HG02840 (cell line): Measurements from ENCODE around the gene A4GALT.
A peak's percentile ranks its signal among the peaks of the same experiment; 100 is the strongest.
"Not testable (repeated sequence)": the region's sequence is repeated elsewhere in the genome, so short reads cannot be mapped to it uniquely, and the experiment has no call there.

Experiments
- ATAC-seq: cut with Tn5 transposase; IDR thresholded peaks from one replicate; pipeline ENCODE4 v1.9.1; 2021; ENCODE audit warnings: mild to moderate bottlenecking, moderate library complexity, moderate number of reproducible peaks; ENCODE audit not compliant: unreplicated experiment, low FRiP score

The A4GALT gene

GRCh38 chr22:42720263-42721044 lies at the start of gene A4GALT:
A4GALT (minus strand) TSS chr22:42720870; CDS start chr22:42693951, 26,919 bp downstream.
- ATAC-seq = no peak

DNA sequence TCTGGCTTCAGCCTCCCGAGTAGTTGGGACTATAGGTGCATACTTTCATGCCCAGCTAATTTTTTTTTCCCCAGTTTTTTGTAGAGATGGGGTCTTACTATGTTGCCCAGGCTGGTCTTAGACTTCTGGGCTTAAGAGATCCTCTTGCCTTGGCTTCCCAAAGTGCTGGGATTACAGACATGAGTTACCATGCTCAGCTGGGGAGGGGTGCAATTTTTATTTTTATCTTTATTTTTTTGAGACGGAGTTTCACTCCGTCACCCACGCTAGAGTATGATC lies 49.7 kb upstream of the A4GALT start:
- ATAC-seq = no peak

DNA sequence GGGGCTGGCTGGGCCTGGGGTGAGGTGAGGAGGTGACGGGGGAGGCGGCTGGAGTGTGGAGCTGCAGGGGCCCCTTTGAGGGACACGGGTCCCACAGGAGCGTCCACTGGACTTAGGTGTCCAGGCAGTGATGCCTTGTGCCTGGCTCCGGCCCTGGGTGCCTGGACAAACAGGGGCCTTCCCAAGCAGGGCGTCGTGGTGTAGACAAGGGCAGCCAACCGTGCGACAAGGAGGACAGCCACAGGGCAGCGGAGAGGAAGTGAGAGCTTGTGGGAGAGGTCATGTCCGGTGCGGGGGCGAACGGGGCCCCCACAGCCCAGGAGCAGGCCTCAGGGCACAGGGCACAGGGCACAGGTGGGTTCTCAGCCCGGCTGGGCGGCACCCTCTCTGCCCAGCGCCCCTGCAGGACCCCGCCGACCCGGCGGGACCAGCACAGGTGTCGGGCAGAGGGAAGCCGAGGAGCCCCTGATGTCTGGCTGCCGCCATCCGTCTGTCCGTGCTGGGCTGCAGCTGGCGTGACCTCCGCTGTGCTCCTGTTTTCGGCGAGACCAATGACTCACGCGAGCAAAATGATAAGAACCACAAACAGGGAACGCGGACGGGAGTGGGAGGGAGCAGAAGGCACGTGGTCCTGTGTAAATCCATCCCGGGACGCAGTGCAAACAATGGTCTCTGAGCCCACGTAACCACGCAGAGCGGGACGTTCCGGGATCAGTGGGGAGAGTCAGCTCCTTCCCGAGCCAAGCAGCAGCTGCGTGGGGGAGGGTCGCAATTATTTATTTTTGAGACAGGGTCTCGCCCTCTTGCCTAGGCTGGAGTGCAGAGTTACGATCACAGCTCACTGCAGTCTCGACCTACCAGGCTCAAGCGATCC lies 49.1 kb upstream of the A4GALT start:
- peak; percentile 71 for ATAC-seq

- no peak for ATAC-seq
Measured at GRCh38 chr22:42769238-42769573, 48.5 kb upstream of the A4GALT start.

GRCh38 chr22:42768385-42769035 lies 47.8 kb upstream of the A4GALT start:
- ATAC-seq = no peak

DNA sequence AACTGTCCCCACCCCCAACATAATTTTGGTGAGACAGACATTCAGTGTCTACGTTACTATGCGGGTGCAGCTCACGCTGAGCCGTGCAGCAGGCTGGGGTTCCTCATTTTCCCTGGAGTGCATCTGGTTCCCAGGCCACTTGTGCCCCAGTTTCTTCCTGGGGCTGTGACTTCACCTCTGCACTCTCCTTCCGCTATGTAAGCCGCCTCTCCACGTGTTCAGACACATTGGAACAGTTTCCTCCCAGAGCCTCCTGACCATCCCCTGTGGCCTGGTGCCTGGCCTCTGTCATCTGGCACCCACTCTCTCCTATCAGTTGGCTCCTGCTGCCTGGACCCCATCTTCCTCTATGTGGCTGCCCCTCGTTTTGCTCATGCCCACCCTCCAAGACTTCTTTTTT lies 46.2 kb upstream of the A4GALT start:
- no peak for ATAC-seq

DNA sequence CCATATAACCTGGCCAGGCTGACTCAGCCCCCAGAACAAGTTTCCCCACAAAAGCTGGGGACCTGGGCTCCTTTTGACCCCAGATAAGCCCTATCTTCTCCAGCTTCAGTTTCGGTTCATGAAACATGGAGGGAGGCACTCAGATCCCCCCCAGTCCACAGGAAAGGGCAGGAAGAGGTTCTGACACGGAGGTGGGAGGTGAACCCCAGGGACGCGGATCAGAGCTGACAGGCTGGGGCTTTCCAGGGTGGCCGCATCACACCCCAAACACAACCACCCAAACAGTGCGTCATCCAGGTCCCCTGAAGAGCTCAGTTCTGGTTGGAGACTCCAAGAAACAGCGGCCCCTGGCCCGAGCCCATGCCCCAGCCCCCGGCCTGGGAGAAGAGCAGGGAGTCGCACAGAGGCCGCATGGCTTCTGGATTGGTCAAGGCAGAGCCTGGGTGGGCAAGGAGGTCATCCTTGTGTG lies 44.3 kb upstream of the A4GALT start:
- ATAC-seq = no peak

GRCh38 chr22:42763965-42764480 lies 43.4 kb upstream of the A4GALT start:
- ATAC-seq = no peak

DNA sequence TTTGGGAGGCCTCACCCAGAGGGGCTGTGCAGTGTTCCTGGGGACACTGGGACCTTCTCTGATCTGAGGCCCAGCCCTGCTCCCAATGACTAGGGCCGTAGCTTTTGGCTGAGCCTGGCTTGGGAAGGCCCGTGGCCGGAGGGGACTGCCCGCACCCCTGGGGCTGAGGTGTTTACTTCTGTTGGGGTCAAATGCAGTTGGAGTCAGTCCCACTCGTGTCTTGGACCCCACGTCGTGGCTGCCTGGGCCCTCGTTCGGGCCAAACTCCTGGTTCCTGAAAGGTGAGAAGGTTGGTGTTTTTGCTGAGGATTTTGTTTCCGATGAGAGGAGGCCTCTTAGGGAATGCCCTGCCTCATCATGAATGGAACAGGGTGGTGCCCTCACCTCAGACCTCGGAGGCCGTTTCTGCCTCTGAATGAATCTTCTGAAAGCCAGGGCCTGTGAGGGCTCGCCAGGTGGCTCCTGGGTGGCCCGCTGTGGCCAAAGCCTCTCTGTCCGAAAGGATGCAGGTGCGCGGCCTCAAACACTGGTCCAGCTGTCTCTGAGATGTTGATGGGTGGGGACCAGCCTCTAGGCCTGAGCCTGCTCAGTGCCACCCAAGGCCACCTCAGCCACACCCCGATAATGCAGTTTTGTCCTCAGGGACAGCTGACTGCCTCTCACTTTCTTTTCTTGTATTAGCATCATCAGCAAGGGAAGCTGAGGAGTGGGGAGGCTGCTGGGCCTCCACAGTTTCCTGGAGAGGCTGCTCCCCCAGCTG lies 40.3 kb upstream of the A4GALT start:
- no peak for ATAC-seq

DNA sequence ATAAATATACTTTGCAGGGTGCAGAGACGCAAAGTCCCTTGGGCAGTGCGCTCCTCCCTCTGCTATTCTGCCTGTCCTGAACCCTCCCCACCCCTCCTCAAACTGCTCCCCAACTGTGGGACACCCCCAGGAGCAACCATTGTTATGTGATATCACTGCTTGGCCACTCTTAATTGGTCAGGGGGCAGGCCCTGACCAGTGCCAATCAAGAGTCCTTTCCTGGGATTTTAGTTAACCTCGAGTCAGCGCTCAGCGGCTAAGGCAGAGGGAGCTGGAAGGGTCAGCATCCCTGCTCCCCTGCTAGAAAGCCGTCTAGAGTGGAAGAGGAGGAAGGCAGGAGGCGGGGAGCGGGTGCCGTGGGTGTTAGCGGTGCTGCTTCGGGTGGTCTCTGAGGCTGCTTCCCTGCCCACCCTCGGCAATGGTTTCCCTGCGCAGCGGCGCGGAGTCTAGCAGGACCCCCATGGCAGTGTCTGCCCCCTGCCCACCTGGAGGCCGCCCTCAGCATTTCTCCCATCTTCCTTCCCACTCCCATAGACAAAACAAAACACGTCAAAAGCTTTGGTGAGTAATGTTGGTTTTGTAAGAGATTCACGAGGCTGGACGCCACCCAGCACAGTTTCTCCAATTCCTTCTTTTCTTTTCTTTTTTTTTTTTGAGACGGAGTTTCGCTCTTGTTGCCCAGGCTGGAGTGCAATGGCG lies 38.4 kb upstream of the A4GALT start:
- no peak for ATAC-seq

DNA sequence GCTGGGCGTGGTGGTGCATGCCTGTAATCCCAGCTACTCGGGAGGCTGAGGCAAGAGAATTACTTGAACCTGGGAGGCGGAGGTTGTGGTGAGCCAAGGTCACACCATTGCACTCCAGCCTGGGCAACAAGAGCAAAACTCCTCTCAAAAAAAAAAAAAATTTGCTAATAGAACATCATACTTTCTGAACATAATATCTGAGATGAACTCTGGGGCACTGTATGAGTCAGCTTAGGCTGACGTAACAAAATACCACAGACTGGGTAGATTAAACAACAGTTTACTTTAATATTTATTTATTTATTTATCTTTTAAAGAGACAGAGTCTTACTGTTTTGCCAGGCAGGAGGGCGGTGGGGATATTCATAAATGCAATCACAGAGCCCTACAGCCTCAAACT lies 34.9 kb upstream of the A4GALT start:
- ATAC-seq = not testable (repeated sequence)

DNA sequence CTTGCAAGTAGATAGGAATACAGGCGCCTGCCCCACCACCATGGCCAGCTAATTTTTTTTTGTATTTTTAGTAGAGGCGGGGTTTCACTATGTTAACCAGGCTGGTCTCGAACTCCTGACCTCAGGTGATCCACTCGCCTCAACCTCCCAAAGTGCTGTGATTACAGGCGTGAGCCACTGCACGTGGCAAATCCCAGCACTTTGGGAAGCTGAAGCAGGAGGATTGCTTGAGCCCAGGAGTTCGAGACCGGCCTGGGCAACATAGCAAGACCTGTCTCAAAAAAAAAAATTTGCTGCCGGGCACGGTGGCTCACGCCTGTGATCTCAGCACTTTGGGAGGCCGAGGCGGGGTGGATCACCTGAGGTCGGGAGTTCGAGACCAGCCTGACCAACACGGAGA lies 34.5 kb upstream of the A4GALT start:
- ATAC-seq = not testable (repeated sequence)

DNA sequence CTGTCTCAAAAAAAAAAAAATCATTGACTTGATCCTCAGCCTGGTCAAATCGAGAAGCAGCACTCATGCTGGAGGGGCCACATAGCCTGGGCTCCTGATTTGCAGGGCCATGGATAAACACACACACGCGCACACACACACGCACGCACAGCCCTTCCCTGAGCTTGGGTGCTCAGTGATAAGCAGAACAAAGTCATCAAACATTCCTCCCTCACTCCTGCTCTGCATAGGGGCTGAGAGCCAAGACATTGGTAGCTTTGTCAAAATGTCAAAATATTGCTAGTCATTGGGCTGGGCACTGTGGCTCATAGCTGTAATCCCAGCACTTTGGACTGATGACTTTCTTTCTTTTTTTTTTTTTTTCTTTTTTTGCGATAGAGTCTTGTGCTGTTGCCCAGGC lies 34.0 kb upstream of the A4GALT start:
- no peak for ATAC-seq

- no peak for ATAC-seq
Measured at GRCh38 chr22:42752912-42753311, 32.2 kb upstream of the A4GALT start.

GRCh38 chr22:42752230-42752746 lies 31.6 kb upstream of the A4GALT start:
- ATAC-seq = no peak

GRCh38 chr22:42750421-42750820 lies 29.8 kb upstream of the A4GALT start:
- not testable (repeated sequence) for ATAC-seq

- ATAC-seq = no peak
Measured at GRCh38 chr22:42747701-42748513, 27.2 kb upstream of the A4GALT start.

GRCh38 chr22:42745118-42745517 lies 24.4 kb upstream of the A4GALT start:
- ATAC-seq = no peak

DNA sequence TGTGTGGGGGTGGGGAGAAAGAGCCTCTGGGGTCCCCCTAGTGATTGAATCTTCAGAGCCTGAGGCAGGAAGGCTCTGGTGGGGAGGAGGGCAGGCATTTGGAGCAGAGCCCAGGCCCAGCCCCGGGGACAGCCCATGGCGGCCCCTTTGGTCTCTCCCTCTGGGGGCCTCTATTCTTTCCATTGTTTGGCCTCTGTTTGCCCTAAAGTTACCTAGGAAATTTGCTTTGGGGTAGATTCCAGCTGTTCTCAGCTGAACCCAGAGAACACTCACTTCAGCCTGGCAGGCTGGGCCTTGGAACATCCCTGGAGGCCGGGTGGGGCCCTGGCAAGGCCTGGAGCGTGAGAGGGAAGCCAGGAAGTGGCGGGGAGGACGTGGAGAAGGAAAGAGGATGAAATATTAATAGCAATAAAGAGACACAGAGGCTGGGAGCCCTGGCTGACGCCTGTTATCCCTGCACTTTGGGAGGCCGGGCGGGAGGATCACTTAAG lies 22.9 kb upstream of the A4GALT start:
- ATAC-seq = no peak
